Prostate gland (tissue), 2 donors: ENCODE data around the gene IQCB1. TPM values are rescaled to one million over a fixed set of nuclear protein-coding genes. Genes with fewer than 3 reads are reported as not detected.

Experiments
- DNase-seq: peaks from one replicate; pipeline ENCODE4 v3.0.0-alpha.2; 2019; ENCODE audit warnings: low spot score
- H3K27ac ChIP-seq, 2 donors: fragments of 200-600 bp; sonication (generic); 2 replicates each; pipeline ENCODE4 v1.5.1; 2017 to 2019
- H3K27me3 ChIP-seq: fragments of 200-600 bp; sonication (generic); replicated peaks from 2 replicates; pipeline ENCODE4 v1.5.1; 2019; ENCODE audit not compliant: insufficient read depth
- H3K36me3 ChIP-seq, 2 donors: fragments of 200-600 bp; sonication (generic); 1 replicate in 1 of 2; 2 replicates in 1 of 2; pipeline versions ENCODE4 v1.5.1 to v1.8.1; 2017 to 2019
- H3K4me1 ChIP-seq: fragments of 200-600 bp; sonication (generic); replicated peaks from 2 replicates; pipeline ENCODE4 v1.5.1; 2019
- H3K4me3 ChIP-seq, 2 donors: fragments of 200-600 bp; sonication (generic); 2 replicates each; pipeline ENCODE4 v1.5.1; 2017 to 2019
- H3K9me3 ChIP-seq: fragments of 200-600 bp; sonication (generic); 2 replicates; pipeline ENCODE4 v1.5.1; 2017
- CTCF ChIP-seq, 4 experiments: fragments of 200-600 bp in 2 of 4; fragments of 450-650 bp in 2 of 4; sonication (generic) in 2 of 4; IDR thresholded peaks; 1 replicate in 3 of 4; 2 replicates in 1 of 4; pipeline ENCODE4 v1.5.1; 2016 to 2019; ENCODE audit warnings: antibody characterized with exemption in 4 of 4, mild to moderate bottlenecking in 2 of 4, moderate library complexity in 2 of 4
- POLR2A ChIP-seq: fragments of 450-650 bp; IDR thresholded peaks from one replicate; pipeline ENCODE4 v1.6.1; 2016; ENCODE audit warnings: antibody characterized with exemption, mild to moderate bottlenecking
- POLR2AphosphoS5 ChIP-seq: sonication (generic); formaldehyde crosslinking; IDR thresholded peaks from one replicate; pipeline ENCODE4 v1.6.1; 2017; ENCODE audit warnings: antibody characterized with exemption
- WGBS: methylation state at CpG from one replicate; pipeline ENCODE4 v1.1.5; 2018; 5-methylcytosine and 5-hydroxymethylcytosine counted together
- intact Hi-C: fragments of 100-400 bp; cut with DNase I; formaldehyde crosslinking; loops from one replicate; pipeline ENCODE4 v1.14.2; 2022
- total RNA-seq, 2 donors: library from RNA; depleted of rRNA; stranded (reverse); fragments of >200 nt; gene quantifications; one replicate each; pipeline ENCODE4 v1.1.0, GENCODE V29; 2016

The IQCB1 gene
- total RNA-seq, 2 donors from 2014 or later = 16.2 to 17.9 TPM

DNA sequence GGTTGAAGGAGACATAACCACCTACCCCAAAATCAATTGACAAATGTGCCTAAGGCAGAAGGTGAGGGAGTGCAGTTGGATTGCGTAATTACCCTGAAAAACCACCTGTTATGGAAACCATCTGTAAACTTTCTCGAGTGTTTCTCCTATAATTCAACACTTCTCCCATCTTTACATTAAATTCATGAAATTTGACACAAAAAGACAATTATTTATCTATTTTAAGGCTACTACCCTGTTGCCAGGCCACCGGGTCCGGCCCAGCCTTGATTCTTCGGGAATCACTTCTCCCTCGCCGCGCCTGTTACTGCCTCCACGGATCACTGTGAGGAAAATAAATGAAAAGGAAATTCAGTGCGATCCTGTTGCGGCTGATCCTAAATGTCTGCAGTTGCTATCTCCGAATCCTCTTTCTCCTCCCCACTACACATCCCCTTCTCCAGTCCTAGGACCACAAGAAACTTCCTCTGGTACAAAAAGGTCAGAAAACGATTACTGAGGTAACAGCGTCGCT, 646 bp downstream of the IQCB1 start:
- no peaks in the 10 kb centered on the region for H3K36me3 ChIP-seq
- TF ChIP-seq CTCF (IDR thresholded peaks at IDR 0.05) (no peak), POLR2A (no peak), POLR2AphosphoS5 (no peak)
- intact Hi-C loops = no loop called here
- peak overlapping the region; percentile 75 to 77 for H3K4me3 ChIP-seq
- H3K9me3 ChIP-seq = no peaks in the 10 kb centered on the region
- DNase-seq = no peak
- H3K27me3 ChIP-seq = no peaks in the 10 kb centered on the region
- H3K4me1 ChIP-seq = no peaks in the 10 kb centered on the region
- peak overlapping the region; percentile 78 to 79 for H3K27ac ChIP-seq
- 9% methylated on average over 15 of the region's 15 CpGs for WGBS

- Histone ChIP-seq H3K36me3 (peaks cover 0 to 2% of the 10 kb centered on the region in 2 donors), H3K9me3 (no peaks in the 10 kb centered on the region), H3K27ac (no peak overlapping the region), H3K4me3 (no peak overlapping the region), H3K27me3 (no peaks in the 10 kb centered on the region), H3K4me1 (no peaks in the 10 kb centered on the region)
- no peak for DNase-seq
- intact Hi-C loops = no loop called here
- TF ChIP-seq POLR2A (no peak), CTCF (IDR thresholded peaks at IDR 0.05) (no peak), POLR2AphosphoS5 (no peak)
- WGBS = 97% methylated on average over 1 of the region's 1 CpG
Measured at GRCh38 chr3:121822973-121823372, 11.9 kb downstream of the IQCB1 start.

GRCh38 chr3:121821421-121822199, 13.2 kb downstream of the IQCB1 start:
- H3K4me3 ChIP-seq = no peak overlapping the region
- H3K27me3 ChIP-seq = no peaks in the 10 kb centered on the region
- H3K36me3 ChIP-seq = peaks cover 0 to 4% of the 10 kb centered on the region in 2 donors
- TF ChIP-seq POLR2AphosphoS5 (no peak), POLR2A (no peak), CTCF (IDR thresholded peaks at IDR 0.05) (no peak)
- WGBS = 95% methylated on average over 2 of the region's 2 CpGs
- intact Hi-C loops = no loop called here
- DNase-seq = no peak
- no peak overlapping the region for H3K27ac ChIP-seq
- no peaks in the 10 kb centered on the region for H3K4me1 ChIP-seq
- H3K9me3 ChIP-seq = no peaks in the 10 kb centered on the region

DNA sequence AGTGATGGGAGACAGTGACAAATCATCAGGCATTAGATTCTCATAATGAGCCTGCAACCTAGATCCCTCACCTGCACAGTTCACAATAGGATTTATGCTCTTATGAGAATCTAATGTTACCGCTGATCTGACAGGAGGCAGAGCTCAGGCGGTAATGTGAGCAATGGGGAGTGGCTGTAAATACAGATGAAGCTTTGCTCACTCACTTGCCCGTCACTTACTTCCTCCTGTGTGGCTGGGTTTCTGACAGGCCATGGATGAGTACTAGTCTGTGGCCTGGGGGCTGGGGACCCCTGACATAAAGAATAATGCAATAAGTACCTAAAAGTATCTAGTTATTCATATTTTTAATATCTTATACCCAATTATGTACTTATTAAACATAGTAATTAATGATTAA, 15.6 kb downstream of the IQCB1 start:
- no peaks in the 10 kb centered on the region for H3K4me1 ChIP-seq
- no peaks in the 10 kb centered on the region for H3K9me3 ChIP-seq
- intact Hi-C loops = no loop called here
- no peak for TF ChIP-seq CTCF (IDR thresholded peaks at IDR 0.05)
- TF ChIP-seq POLR2AphosphoS5 = no peak
- TF ChIP-seq POLR2A = no peak
- WGBS = 84% methylated on average over 3 of the region's 3 CpGs
- DNase-seq = no peak
- no peak overlapping the region for H3K4me3 ChIP-seq
- H3K27ac ChIP-seq = no peak overlapping the region
- H3K36me3 ChIP-seq = peaks cover 0 to 4% of the 10 kb centered on the region in 2 donors
- no peaks in the 10 kb centered on the region for H3K27me3 ChIP-seq

- Histone ChIP-seq H3K9me3 (no peaks in the 10 kb centered on the region), H3K4me1 (no peaks in the 10 kb centered on the region), H3K36me3 (peaks cover 0 to 4% of the 10 kb centered on the region in 2 donors), H3K27me3 (no peaks in the 10 kb centered on the region), H3K4me3 (no peak overlapping the region), H3K27ac (no peak overlapping the region)
- TF ChIP-seq CTCF (IDR thresholded peaks at IDR 0.05) (no peak), POLR2A (no peak), POLR2AphosphoS5 (no peak)
- no peak for DNase-seq
- intact Hi-C loops = no loop called here
- 92% methylated on average over 2 of the region's 2 CpGs for WGBS
Measured at GRCh38 chr3:121818578-121818977, 16.3 kb downstream of the IQCB1 start.
